ENCODE measurements around the gene AFMID.
"Not testable (repeated sequence)": the region's sequence is repeated elsewhere in the genome, so short reads cannot be mapped to it uniquely, and the experiment has no call there.

The AFMID gene

DNA sequence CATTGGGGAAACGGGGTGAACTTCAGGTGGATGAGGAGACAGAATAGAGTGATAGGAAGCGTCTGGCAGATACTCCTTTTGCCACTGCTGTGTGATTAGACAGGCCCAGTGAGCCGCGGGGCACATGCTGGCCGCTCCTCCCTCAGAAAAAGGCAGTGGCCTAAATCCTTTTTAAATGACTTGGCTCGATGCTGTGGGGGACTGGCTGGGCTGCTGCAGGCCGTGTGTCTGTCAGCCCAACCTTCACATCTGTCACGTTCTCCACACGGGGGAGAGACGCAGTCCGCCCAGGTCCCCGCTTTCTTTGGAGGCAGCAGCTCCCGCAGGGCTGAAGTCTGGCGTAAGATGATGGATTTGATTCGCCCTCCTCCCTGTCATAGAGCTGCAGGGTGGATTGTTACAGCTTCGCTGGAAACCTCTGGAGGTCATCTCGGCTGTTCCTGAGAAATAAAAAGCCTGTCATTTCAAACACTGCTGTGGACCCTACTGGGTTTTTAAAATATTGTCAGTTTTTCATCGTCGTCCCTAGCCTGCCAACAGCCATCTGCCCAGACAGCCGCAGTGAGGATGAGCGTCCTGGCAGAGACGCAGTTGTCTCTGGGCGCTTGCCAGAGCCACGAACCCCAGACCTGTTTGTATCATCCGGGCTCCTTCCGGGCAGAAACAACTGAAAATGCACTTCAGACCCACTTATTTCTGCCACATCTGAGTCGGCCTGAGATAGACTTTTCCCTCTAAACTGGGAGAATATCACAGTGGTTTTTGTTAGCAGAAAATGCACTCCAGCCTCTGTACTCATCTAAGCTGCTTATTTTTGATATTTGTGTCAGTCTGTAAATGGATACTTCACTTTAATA, 37.3 kb downstream of the AFMID start:
- DNase-seq, result no peak

- DNase-seq, result no peak
Measured at GRCh38 chr17:78225088-78225865, 38.1 kb downstream of the AFMID start.

- no peak for DNase-seq
Measured at GRCh38 chr17:78226055-78226758, 39.0 kb downstream of the AFMID start.

GRCh38 chr17:78226759-78227454, 39.7 kb downstream of the AFMID start:
- peak; percentile 77 for DNase-seq

- no peak for DNase-seq
Measured at GRCh38 chr17:78227455-78227916, 40.3 kb downstream of the AFMID start.

DNA sequence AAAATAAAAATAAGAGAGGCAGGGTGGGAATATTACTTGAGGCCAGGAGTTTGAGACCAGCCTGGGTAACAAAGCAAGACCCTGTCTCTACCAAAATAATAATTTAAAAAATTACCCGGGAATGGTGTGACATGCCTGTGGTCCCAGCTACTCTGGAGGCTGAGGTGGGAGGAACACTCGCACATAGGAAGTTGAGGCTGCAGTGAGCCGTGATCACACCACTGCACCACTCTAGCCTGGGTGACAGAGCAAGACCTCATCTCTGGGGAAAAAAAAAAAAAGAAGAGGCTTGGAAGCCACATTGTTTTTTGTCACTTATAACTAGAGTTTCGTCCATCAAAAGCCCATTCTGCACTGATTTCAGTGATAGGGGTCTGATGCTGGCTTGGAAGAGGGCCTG, 41.0 kb downstream of the AFMID start:
- no peak for DNase-seq

DNA sequence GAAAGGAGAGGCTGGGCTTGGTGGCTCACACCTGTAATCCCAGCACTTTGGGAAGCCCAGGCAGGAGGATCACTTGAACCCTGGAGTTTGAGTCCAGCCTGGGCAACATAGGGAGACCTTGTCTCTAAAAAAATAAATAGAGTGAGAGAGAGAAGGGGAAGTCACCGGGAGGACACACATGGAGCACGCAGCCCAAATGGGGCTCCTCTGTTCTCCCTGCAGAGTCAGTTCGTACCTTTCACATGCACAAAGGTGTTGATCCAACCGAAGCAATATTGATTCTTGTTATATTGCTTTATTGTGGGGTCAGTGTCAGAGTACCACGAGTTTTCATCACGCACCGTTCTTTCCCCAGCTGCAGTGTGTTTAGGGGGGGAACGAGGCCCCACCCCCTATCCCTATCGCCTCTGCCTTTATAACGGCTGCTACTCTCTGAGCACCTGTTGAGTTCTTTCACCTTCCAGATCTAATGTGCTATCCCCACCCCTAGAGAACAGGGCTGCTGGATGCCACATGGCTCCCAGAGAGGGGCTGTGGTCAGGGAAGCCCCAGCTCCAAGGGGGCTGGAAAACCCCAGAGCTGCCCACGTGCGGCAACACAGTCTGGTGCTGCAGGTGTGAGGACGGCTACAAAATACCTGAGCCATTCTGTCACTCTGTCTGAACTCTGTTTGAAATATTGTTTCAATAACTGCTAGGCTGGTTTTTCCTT, 43.2 kb downstream of the AFMID start:
- DNase-seq, result no peak

- no peak for DNase-seq
Measured at GRCh38 chr17:78230996-78231935, 44.1 kb downstream of the AFMID start, which contains the start of gene TMEM235. TSS of gene TMEM235 (plus strand) at chr17:78231631. CDS start at chr17:78232024, 393 bp downstream.

DNA sequence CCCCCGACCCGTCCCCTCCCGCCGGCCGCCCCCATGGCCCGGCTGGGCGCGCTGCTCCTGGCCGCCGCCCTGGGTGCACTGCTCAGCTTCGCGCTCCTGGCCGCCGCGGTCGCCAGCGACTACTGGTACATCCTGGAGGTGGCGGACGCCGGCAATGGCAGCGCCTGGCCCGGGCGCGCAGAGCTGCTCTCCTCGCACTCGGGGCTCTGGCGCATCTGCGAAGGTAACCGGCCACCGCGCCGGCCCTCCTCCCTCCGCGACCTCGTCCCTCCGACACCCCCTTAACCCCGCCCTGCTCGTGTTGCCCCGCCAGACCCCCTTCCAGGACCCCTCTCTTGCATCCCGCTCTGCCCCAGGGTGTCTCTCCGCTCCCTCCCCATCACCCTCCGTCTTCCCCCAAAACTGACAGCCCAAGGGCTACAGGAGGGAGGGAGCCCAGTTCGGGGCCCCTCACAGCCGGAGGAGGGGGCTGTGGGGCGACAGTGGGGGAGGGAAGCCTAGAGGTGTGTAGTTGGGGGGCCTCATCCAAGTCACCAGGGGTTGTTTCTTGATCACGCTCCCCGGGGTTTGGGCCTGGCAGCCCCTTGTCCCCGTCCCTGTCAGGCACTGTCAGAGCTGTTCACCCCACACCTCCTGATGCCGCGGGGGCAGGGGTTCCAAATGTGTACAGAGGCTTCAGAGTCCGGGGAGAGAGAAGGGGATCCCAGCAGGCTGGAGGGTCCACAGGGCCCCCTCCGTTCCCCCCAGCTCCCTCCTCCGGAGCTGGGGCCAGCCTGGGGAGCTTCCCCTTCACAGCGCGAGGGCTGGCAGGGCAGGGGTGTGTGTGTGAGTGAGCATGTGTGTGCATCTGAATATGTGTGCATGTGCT, 45.1 kb downstream of the AFMID start:
- no peak for DNase-seq

DNA sequence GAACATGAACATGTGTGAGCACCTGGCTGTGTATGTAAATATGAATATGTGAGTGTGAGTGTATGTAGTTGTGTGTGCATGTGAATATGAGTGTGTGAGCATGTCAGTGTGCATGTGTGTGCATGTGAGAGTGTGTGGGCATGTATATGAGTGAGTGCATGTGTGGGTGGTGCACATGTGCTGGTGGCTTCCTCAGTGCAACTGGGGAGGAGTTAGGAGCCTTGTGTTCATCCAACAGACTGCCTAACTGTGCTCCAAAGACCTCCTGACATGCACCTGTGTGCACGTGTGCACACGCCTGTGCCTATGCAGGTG, 45.7 kb downstream of the AFMID start:
- no peak for DNase-seq

DNA sequence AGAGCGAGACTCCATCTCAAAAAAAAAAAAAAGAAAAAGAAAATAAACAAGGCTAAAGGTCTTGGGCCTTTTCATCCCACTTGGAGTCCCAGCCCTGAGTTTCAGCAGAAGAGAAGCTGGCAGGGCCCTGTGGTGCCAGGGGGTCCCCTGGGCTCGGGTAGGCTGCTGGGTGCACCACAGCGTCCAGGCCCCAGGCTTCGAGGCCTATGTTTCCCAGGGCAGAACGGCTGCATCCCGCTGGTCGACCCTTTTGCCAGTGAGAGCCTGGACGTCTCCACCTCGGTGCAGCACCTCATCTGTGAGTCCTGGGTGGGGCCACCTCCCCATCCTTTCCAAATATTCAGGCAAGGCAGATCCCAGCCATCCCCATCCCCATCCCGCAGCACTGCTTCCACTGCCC, 46.5 kb downstream of the AFMID start:
- DNase-seq, result no peak

DNA sequence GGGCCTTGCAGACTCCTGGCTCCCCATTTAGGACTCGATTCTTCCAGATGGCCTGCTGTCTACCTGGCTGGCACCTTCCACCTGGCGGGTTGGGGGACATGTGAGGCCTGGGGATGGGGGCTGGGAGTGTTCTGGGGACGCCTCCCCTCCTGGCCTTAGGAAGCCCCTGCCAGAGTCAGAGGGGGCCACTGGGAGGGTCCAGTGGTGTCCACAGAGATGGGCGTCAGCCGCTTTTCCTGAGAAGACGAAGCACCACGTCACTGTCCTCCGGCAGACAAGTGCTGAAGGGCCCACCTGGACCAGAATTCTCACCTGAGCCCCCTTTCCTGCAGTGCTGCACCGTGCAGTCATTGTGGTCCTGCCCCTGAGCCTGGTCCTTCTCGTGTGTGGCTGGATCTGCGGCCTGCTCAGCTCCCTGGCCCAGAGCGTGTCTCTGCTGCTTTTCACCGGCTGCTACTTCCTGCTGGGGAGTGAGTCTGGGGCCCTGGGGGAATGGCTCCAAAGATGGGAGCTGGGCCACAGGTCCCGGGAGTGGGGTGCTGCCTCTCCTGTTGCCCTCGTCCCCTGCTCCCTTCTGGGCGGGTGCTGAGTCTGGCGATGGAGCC, 47.2 kb downstream of the AFMID start:
- DNase-seq, result no peak

- not testable (repeated sequence) for DNase-seq
Measured at GRCh38 chr17:78235022-78235421, 47.9 kb downstream of the AFMID start.

GRCh38 chr17:78235885-78236284, 48.7 kb downstream of the AFMID start:
- DNase-seq, result no peak

DNA sequence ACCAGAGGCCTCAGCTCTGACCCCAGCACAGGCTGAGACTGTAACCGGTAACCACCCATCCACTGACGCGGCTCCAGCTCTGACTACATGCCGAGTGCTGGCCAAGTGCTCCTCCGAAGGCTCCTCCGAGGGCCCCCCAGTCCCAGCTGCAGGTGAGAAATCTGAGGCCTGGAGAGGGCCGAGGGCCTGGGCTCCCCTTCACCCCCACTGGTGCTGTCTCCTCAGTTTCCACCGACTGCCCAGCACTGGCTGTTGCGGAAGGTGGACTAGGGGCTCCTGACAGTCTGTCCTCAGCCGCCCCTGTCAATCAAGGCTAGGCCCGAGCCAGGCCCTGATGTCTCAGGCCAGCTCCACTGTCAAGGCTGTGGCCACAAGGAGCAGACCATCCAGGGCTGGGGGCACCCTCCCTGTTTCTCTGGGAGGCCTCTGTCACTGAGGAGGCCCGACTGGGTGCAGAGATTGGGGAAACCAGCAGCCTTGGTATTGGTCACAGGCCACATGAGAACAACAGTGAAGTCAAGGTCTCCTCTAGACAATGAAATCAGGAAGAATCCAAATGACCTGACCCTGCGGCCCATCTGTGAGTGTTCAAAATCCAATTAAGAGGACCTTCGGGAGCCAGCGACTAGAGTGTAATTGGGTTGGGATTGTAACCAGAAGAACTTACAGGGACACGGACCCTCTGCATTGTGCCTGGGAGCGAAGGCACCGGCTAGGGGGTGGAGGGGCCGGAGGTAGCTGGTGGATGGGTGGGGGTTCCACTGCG, 49.4 kb downstream of the AFMID start:
- DNase-seq, result no peak

GRCh38 chr17:78237401-78238012, 50.3 kb downstream of the AFMID start:
- no peak for DNase-seq

- no peak for DNase-seq
Measured at GRCh38 chr17:78238823-78239488, 51.8 kb downstream of the AFMID start.

DNA sequence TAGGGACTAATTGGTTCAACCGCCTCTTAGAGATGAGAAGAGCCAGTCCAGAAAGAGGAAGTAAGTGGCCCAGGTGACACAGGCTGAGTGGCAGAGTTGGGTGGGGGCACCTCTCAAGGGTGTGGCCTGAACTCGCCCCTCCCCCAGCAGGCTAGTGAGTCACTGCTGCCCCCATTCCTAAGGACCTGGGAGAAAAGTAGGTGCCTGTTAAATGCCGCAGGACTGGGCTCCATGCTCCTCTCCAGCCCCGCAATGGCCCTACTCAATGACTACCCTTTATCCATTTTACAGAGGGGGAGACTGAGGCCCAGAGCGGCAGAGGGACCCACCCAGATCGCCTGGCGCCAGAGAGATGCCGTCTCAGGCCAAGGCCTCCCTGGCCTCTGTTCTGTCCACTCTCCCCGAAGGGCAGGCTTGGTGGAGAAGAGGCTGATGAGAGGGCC, 52.3 kb downstream of the AFMID start:
- DNase-seq, result no peak
